Right lobe of liver (tissue), 6 donors: Measurements from ENCODE around the gene SH2B3. TPM values are rescaled to one million over a fixed set of nuclear protein-coding genes. Genes with fewer than 3 reads are reported as not detected.

Source experiments
- ATAC-seq, 4 donors: fragments of 200-7000 bp; cut with Tn5 transposase; one replicate each; pipeline ENCODE4 v1.9.1; 2020; ENCODE audit warnings: mild to moderate bottlenecking in 4 of 4, moderate library complexity in 4 of 4
- DNase-seq, 3 donors: peaks; one replicate each; pipeline ENCODE4 v3.0.0-alpha.2; 2020
- H3K27ac ChIP-seq, 3 donors: fragments of 200-600 bp; one replicate each; pipeline ENCODE4 v1.8.0; 2022
- H3K27me3 ChIP-seq, 2 donors: fragments of 200-600 bp; one replicate each; pipeline ENCODE4 v1.8.0; 2022
- H3K36me3 ChIP-seq, 4 donors: fragments of 200-600 bp; sonication (generic) in 1 of 4; one replicate each; pipeline versions ENCODE4 v1.5.1 to v1.8.0; 2017 to 2022; ENCODE audit warnings: control low read depth in 1 of 4
- H3K4me1 ChIP-seq, 4 donors: fragments of 200-600 bp; sonication (generic) in 1 of 4; one replicate each; pipeline versions ENCODE4 v1.5.1 to v1.8.0; 2017 to 2022; ENCODE audit warnings: control low read depth in 1 of 4
- H3K4me3 ChIP-seq, 3 donors: fragments of 200-600 bp; one replicate each; pipeline ENCODE4 v1.8.0; 2022
- H3K9me3 ChIP-seq, 4 donors: fragments of 200-600 bp; sonication (generic) in 1 of 4; one replicate each; pipeline versions ENCODE4 v1.5.1 to v1.8.0; 2017 to 2022; ENCODE audit warnings: control low read depth in 1 of 4
- POLR2A ChIP-seq: fragments of 450-650 bp; IDR thresholded peaks from one replicate; pipeline ENCODE4 v1.6.1; 2017; ENCODE audit warnings: antibody characterized with exemption, mild to moderate bottlenecking
- WGBS: methylation state at CpG from one replicate; pipeline ENCODE4 v1.1.6; 2018; ENCODE audit warnings: low coverage, low lambda C conversion rate; ENCODE audit not compliant: insufficient coverage; ENCODE audit errors: missing lambda C conversion rate; 5-methylcytosine and 5-hydroxymethylcytosine counted together
- intact Hi-C, 2 donors: fragments of 100-400 bp; cut with DNase I; formaldehyde crosslinking; loops; one replicate each; pipeline versions ENCODE4 v1.11.2 to v1.14.1; 2022
- total RNA-seq, 6 experiments: library from RNA; depleted of rRNA in 2 of 6; stranded (reverse); fragments of >200 nt in 2 of 6; fragmentation: NEBNext Ultra II Directional in 3 of 6; extraction: Animal tissue kit (Norgen Biotek cat#: 25700) in 3 of 6; gene quantifications; one replicate each; pipeline versions ENCODE4 v1.1.0 to v1.2.4, GENCODE V29; 2016 to 2023
- TF ChIP-seq, protein P1 (sequence below), 4 donors: fragments of 200-600 bp in 3 of 4; fragments of 450-650 bp in 1 of 4; IDR thresholded peaks; one replicate each; pipeline versions ENCODE4 v1.5.1 to v1.8.0; 2016 to 2022; ENCODE audit warnings: antibody characterized with exemption in 4 of 4, mild to moderate bottlenecking in 2 of 4
- donor health status: DM: no; HTN: yes; CAD: no.
- donor health status: DM: no; HTN: no; CAD: no.
- donor health status: DM: no; HTN: no; CAD: no.
- donor health status: DM: no; HTN: yes; CAD: no.
- donor health status: DM: no; HTN: yes; CAD: no.

SH2B3 gene
- total RNA-seq, 6 experiments from 2014 or later, result 6.7 to 43.5 (median 17.0) TPM

- no peak overlapping the region for H3K4me3 ChIP-seq
- H3K9me3 ChIP-seq, result no peaks in the 10 kb centered on the region
- DNase-seq, result no peak
- intact Hi-C loops, result no loop called here
- 61% methylated on average over 10 of the region's 11 CpGs for WGBS
- H3K27ac ChIP-seq, result peak overlapping the region; percentile 75 to 97 (median 91)
- no peak for ATAC-seq
- H3K27me3 ChIP-seq, result no peaks in the 10 kb centered on the region
- peaks cover 0 to 50% (median 31%) of the 10 kb centered on the region in 4 donors for H3K4me1 ChIP-seq
- TF ChIP-seq, protein P1, sequence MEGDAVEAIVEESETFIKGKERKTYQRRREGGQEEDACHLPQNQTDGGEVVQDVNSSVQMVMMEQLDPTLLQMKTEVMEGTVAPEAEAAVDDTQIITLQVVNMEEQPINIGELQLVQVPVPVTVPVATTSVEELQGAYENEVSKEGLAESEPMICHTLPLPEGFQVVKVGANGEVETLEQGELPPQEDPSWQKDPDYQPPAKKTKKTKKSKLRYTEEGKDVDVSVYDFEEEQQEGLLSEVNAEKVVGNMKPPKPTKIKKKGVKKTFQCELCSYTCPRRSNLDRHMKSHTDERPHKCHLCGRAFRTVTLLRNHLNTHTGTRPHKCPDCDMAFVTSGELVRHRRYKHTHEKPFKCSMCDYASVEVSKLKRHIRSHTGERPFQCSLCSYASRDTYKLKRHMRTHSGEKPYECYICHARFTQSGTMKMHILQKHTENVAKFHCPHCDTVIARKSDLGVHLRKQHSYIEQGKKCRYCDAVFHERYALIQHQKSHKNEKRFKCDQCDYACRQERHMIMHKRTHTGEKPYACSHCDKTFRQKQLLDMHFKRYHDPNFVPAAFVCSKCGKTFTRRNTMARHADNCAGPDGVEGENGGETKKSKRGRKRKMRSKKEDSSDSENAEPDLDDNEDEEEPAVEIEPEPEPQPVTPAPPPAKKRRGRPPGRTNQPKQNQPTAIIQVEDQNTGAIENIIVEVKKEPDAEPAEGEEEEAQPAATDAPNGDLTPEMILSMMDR (IDR thresholded peaks at IDR 0.05), result no peak
- TF ChIP-seq POLR2A, result no peak
- H3K36me3 ChIP-seq, result no peaks in the 10 kb centered on the region
Observed at GRCh38 chr12:111426344-111427185, 20.8 kb downstream of the SH2B3 start.

GRCh38 chr12:111427417-111428074 lies 21.8 kb downstream of the SH2B3 start:
- peaks cover 0 to 60% (median 37%) of the 10 kb centered on the region in 4 donors for H3K4me1 ChIP-seq
- H3K27ac ChIP-seq, result peak overlapping the region in 1 of 3 donors; percentile 70
- WGBS, result 91% methylated on average over 4 of the region's 7 CpGs
- peak in 1 of 3 donors; percentile 26 for DNase-seq
- intact Hi-C loops, result no loop called here
- no peak overlapping the region for H3K4me3 ChIP-seq
- no peaks in the 10 kb centered on the region for H3K27me3 ChIP-seq
- no peaks in the 10 kb centered on the region for H3K36me3 ChIP-seq
- no peak for ATAC-seq
- TF ChIP-seq, protein P1 (IDR thresholded peaks at IDR 0.05), result no peak
- TF ChIP-seq POLR2A, result no peak
- no peaks in the 10 kb centered on the region for H3K9me3 ChIP-seq

- Histone ChIP-seq H3K27ac (peak overlapping the region in 2 of 3 donors; percentile 54 to 70), H3K4me3 (no peak overlapping the region), H3K27me3 (no peaks in the 10 kb centered on the region), H3K9me3 (no peaks in the 10 kb centered on the region), H3K36me3 (no peaks in the 10 kb centered on the region), H3K4me1 (peaks cover 0 to 66% (median 40%) of the 10 kb centered on the region in 4 donors)
- no peak for ATAC-seq
- DNase-seq, result no peak
- 100% methylated on average over 1 of the region's 9 CpGs for WGBS
- TF ChIP-seq, protein P1 (IDR thresholded peaks at IDR 0.05), result no peak
- TF ChIP-seq POLR2A, result no peak
- intact Hi-C loops, result no loop called here
Observed at GRCh38 chr12:111428081-111428727, 22.5 kb downstream of the SH2B3 start.

DNA sequence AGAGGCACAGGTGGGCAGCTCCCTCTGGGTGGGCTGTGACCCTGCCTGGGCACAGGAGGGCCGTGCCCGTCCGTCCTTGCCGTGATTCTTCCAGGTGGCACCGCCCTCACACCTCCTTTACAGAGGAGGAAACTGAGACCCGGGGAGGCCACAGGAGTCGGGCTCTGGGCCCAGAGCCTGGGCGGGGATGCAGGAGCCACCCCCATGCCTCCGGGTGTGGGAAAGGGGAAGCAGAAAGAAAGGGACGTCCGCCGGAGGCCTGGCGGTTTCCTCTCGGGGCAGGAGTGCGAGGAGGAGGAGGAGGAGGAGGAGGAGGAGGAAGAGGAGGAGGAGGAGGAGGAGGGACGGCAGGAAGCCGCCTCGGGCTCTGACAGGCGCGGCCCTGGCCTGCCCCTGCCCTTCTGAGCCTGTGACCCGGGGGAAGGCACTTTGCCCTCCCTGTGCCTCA lies 23.0 kb downstream of the SH2B3 start:
- H3K36me3 ChIP-seq, result no peaks in the 10 kb centered on the region
- no peaks in the 10 kb centered on the region for H3K27me3 ChIP-seq
- peaks cover 0 to 72% (median 43%) of the 10 kb centered on the region in 4 donors for H3K4me1 ChIP-seq
- H3K27ac ChIP-seq, result peak overlapping the region; percentile 88 to 94 (median 92)
- TF ChIP-seq, protein P1 (IDR thresholded peaks at IDR 0.05), result no peak
- ATAC-seq, result peak; percentile 8 to 46 (median 23)
- DNase-seq, result peak; percentile 74 to 86 (median 83)
- intact Hi-C loops, result no loop called here
- H3K4me3 ChIP-seq, result no peak overlapping the region
- no peaks in the 10 kb centered on the region for H3K9me3 ChIP-seq
- WGBS, result 9% methylated on average over 6 of the region's 21 CpGs
